Upper lobe of left lung (tissue), 6 donors: ENCODE measurements around the gene EVA1A. TPM values are rescaled to one million over a fixed set of nuclear protein-coding genes. Genes with fewer than 3 reads are reported as not detected.

Experiments used
- ATAC-seq, 2 donors: fragments of 200-7000 bp; cut with Tn5 transposase; one replicate each; pipeline ENCODE4 v1.9.1; 2022; ENCODE audit warnings: mild to moderate bottlenecking in 2 of 2, moderate library complexity in 2 of 2; ENCODE audit not compliant: low FRiP score in 2 of 2
- DNase-seq, 2 donors: peaks; one replicate each; pipeline ENCODE4 v3.0.0-alpha.2; 2019 to 2020
- H3K27ac ChIP-seq, 4 donors: fragments of 200-600 bp; sonication (generic); one replicate each; pipeline ENCODE4 v1.5.1; 2016 to 2019
- H3K27me3 ChIP-seq, 4 donors: fragments of 200-600 bp; sonication (generic); one replicate each; pipeline ENCODE4 v1.5.1; 2017 to 2019
- H3K36me3 ChIP-seq, 4 donors: fragments of 200-600 bp; sonication (generic); one replicate each; pipeline ENCODE4 v1.5.1; 2016 to 2019
- H3K4me1 ChIP-seq, 4 donors: fragments of 200-600 bp; sonication (generic); one replicate each; pipeline ENCODE4 v1.5.1; 2018 to 2019
- H3K4me3 ChIP-seq, 4 donors: fragments of 200-600 bp; sonication (generic); one replicate each; pipeline ENCODE4 v1.5.1; 2017 to 2019; ENCODE audit warnings: mild to moderate bottlenecking in 2 of 4, moderate library complexity in 1 of 4
- H3K9me3 ChIP-seq, 4 donors: fragments of 200-600 bp; sonication (generic); one replicate each; pipeline ENCODE4 v1.5.1; 2018 to 2019
- CTCF ChIP-seq, 6 experiments: fragments of 450-650 bp in 4 of 6; fragments of 200-600 bp in 2 of 6; sonication (generic) in 2 of 6; IDR thresholded peaks; one replicate each; pipeline ENCODE4 v1.5.1; 2016 to 2019; ENCODE audit warnings: antibody characterized with exemption in 6 of 6
- EP300 ChIP-seq, 4 donors: sonication (generic); formaldehyde crosslinking; IDR thresholded peaks; one replicate each; pipeline ENCODE4 v1.5.1; 2017; ENCODE audit warnings: antibody characterized with exemption in 4 of 4, control low read depth in 2 of 4
- POLR2A ChIP-seq, 4 donors: fragments of 450-650 bp; IDR thresholded peaks; one replicate each; pipeline ENCODE4 v1.5.1; 2016 to 2017; ENCODE audit warnings: antibody characterized with exemption in 4 of 4, mild to moderate bottlenecking in 2 of 4
- POLR2AphosphoS5 ChIP-seq, 2 donors: sonication (generic); formaldehyde crosslinking; IDR thresholded peaks; one replicate each; pipeline ENCODE4 v1.5.1; 2017; ENCODE audit warnings: antibody characterized with exemption in 2 of 2
- WGBS, 2 donors: methylation state at CpG; one replicate each; pipeline ENCODE4 v1.1.5; 2017 to 2018; 5-methylcytosine and 5-hydroxymethylcytosine counted together
- total RNA-seq, 6 donors: library from RNA; depleted of rRNA in 4 of 6; stranded (reverse); fragments of >200 nt in 4 of 6; gene quantifications; one replicate each; pipeline versions ENCODE4 v1.1.0 to v1.2.1, GENCODE V29; 2016 to 2021
- donor health status: DM: no; HTN: no; CAD: no; lungs with moderate emphysema.
- donor health status: DM: no; HTN: yes; CAD: no; lungs with severe emphysema.

EVA1A gene
- total RNA-seq, 6 donors from 2014 or later: 30.4 to 96.9 (median 55.0) TPM

DNA sequence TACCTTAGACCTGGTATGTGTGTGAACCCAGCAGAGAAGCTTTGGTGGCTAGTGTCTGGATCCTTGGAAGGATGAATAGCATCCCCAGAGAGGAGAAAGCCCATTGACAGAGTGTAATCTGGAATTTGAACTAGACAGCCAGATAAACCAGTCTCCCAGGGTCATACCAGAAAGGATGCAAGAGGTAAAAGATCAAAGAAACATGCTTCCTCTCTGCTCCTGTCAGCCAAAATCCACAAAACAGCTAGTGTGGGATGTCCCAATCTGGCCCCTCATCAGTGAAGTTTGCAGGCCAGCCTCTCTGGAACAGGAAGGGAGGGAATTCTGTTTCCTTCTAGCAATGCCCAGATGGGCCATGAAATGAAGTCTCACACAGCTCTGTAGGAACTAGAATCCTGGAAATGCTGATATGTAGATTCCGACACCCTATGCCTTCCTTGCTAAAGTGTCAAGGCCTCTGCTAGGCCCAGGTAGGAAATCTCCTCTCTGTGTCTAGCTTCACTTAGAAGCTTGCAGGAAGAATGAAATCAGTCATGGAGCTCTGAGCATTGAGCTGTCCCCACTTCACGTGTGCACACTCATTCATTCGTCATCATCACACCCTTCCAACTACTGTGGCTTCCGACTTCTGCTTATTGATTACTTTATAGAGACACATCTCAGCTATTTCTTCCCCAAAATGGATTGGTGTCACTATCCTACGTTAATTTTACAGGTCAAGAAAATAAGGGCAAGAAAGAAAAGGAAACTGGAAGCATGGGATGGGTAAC is 38.0 kb downstream of the EVA1A start:
- no peak for DNase-seq
- no peaks in the 10 kb centered on the region for H3K9me3 ChIP-seq
- H3K27ac ChIP-seq: no peak overlapping the region
- H3K36me3 ChIP-seq: no peaks in the 10 kb centered on the region
- no peak for ATAC-seq
- WGBS, 2 donors: 82 to 90% methylated on average over 5 of the region's 5 CpGs
- H3K4me1 ChIP-seq: no peaks in the 10 kb centered on the region
- no peak overlapping the region for H3K4me3 ChIP-seq
- no peak for TF ChIP-seq EP300 (IDR thresholded peaks at IDR 0.05)
- TF ChIP-seq CTCF (IDR thresholded peaks at IDR 0.05): no peak
- TF ChIP-seq POLR2AphosphoS5 (IDR thresholded peaks at IDR 0.05): no peak
- TF ChIP-seq POLR2A (IDR thresholded peaks at IDR 0.05): no peak
- H3K27me3 ChIP-seq: no peaks in the 10 kb centered on the region

GRCh38 chr2:75521225-75521872 is 39.4 kb downstream of the EVA1A start:
- no peak overlapping the region for H3K4me3 ChIP-seq
- H3K9me3 ChIP-seq: no peaks in the 10 kb centered on the region
- H3K4me1 ChIP-seq: no peaks in the 10 kb centered on the region
- H3K36me3 ChIP-seq: no peaks in the 10 kb centered on the region
- TF ChIP-seq CTCF (IDR thresholded peaks at IDR 0.05): no peak
- TF ChIP-seq POLR2AphosphoS5 (IDR thresholded peaks at IDR 0.05): no peak
- ATAC-seq (no peak), DNase-seq (no peak)
- H3K27ac ChIP-seq: no peak overlapping the region
- H3K27me3 ChIP-seq: no peaks in the 10 kb centered on the region
- WGBS, 2 donors: 81 to 83% methylated on average over 3 of the region's 3 CpGs

- Histone ChIP-seq H3K27ac (no peak overlapping the region), H3K36me3 (no peaks in the 10 kb centered on the region), H3K4me3 (no peak overlapping the region), H3K9me3 (no peaks in the 10 kb centered on the region), H3K4me1 (no peaks in the 10 kb centered on the region), H3K27me3 (no peaks in the 10 kb centered on the region)
- ATAC-seq (no peak), DNase-seq (no peak)
- TF ChIP-seq CTCF (IDR thresholded peaks at IDR 0.05): no peak
- no peak for TF ChIP-seq EP300 (IDR thresholded peaks at IDR 0.05)
- no peak for TF ChIP-seq POLR2AphosphoS5 (IDR thresholded peaks at IDR 0.05)
- TF ChIP-seq POLR2A (IDR thresholded peaks at IDR 0.05): no peak
Measured at GRCh38 chr2:75519843-75520242, 40.9 kb downstream of the EVA1A start.

DNA sequence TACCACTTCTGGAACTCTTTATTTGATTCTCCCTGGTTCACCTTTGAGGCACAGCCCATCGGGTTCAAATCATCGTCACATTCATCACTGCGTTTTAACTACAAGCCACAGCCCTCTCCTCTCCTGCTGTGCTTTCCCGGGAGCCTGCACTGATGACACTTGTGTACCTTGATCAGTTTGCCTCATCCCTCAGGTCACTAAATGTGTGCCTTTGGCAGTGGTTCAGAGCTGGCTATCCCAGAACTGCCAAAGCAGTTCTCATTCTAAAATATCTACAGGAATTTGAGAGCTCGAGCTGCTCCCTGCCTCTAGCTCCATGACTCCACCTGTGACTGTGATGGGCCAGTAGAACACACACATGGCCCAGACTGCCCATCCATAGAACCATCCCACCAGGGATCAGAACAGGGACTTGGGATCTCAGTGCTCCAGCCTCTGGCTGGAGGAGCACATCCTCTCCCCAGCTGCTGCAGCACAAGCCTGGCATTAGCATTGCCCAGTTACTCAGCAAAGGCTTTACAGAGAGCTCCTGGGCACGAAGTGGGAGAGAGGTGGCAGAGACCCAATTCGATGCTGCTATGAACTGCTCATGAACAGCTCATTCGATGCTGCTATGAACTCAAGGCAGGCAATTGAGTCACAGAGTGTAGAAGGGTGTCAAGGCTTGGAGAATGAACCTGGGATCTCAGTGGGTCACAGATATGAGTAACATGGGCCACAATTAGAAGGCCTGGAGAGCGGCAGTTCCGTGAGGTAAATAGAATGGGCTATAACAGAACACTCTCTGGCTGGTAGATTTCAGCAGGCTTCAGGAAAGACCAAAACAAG is 41.9 kb downstream of the EVA1A start:
- DNase-seq (no peak), ATAC-seq (no peak)
- H3K4me3 ChIP-seq: no peak overlapping the region
- no peaks in the 10 kb centered on the region for H3K36me3 ChIP-seq
- no peaks in the 10 kb centered on the region for H3K9me3 ChIP-seq
- H3K27ac ChIP-seq: no peak overlapping the region
- no peaks in the 10 kb centered on the region for H3K4me1 ChIP-seq
- 86 to 89% methylated on average over 10 of the region's 10 CpGs for WGBS, 2 donors
- no peaks in the 10 kb centered on the region for H3K27me3 ChIP-seq
- TF ChIP-seq CTCF (IDR thresholded peaks at IDR 0.05) (no peak), POLR2AphosphoS5 (IDR thresholded peaks at IDR 0.05) (no peak)
